Endodermal cell (in vitro differentiated cells): ENCODE measurements around the gene RPS23. TPM values are rescaled to one million over a fixed set of nuclear protein-coding genes. Genes with fewer than 3 reads are reported as not detected.

Experiments
- DNase-seq: peaks from one replicate; pipeline ENCODE4 v3.0.0-alpha.2; 2017
- H3K27ac ChIP-seq: 2 replicates; pipeline ENCODE4 v1.5.1; 2013; ENCODE audit warnings: mild to moderate bottlenecking, low read depth, low read length, moderate library complexity
- H3K27me3 ChIP-seq: 2 replicates; pipeline ENCODE4 v1.6.1; 2013; ENCODE audit warnings: mild to moderate bottlenecking, low read length, moderate library complexity; ENCODE audit not compliant: insufficient read depth, control insufficient read depth, poor library complexity, severe bottlenecking
- H3K36me3 ChIP-seq: 2 replicates; pipeline ENCODE4 v1.7.0; 2013; ENCODE audit warnings: mild to moderate bottlenecking, low read length, moderate library complexity; ENCODE audit not compliant: control insufficient read depth, insufficient read depth
- H3K4me1 ChIP-seq: one replicate; pipeline ENCODE4 v1.7.0; 2013; ENCODE audit warnings: low read length; ENCODE audit not compliant: control insufficient read depth, insufficient read depth
- H3K4me3 ChIP-seq: 2 replicates; pipeline ENCODE4 v1.5.1; 2013; ENCODE audit warnings: mild to moderate bottlenecking, low read length, moderate library complexity
- H3K9ac ChIP-seq: 2 replicates; pipeline ENCODE4 v1.6.1; 2013; ENCODE audit warnings: mild to moderate bottlenecking, low read length, moderate library complexity; ENCODE audit not compliant: poor library complexity, severe bottlenecking; ENCODE audit errors: extremely low read depth
- H3K9me3 ChIP-seq: 2 replicates; pipeline ENCODE4 v1.6.1; 2013; ENCODE audit warnings: mild to moderate bottlenecking, low read length, moderate library complexity; ENCODE audit not compliant: control insufficient read depth
- H3K27ac Mint-ChIP-seq: 2 replicates; pipeline ENCODE4 v1.8.0; 2020; ENCODE audit warnings: mixed read lengths
- H3K27me3 Mint-ChIP-seq: 2 replicates; pipeline ENCODE4 v1.8.0; 2021; ENCODE audit warnings: mild to moderate bottlenecking, mixed read lengths; ENCODE audit not compliant: insufficient read depth
- H3K36me3 Mint-ChIP-seq: 2 replicates; pipeline ENCODE4 v1.8.0; 2020; ENCODE audit warnings: low read depth, mixed read lengths
- H3K4me1 Mint-ChIP-seq: 2 replicates; pipeline ENCODE4 v1.8.0; 2020; ENCODE audit warnings: mixed read lengths
- H3K4me3 Mint-ChIP-seq: 2 replicates; pipeline ENCODE4 v1.8.0; 2020; ENCODE audit warnings: mild to moderate bottlenecking, moderate library complexity, mixed read lengths
- H3K9me3 Mint-ChIP-seq: 2 replicates; pipeline ENCODE4 v1.8.0; 2020; ENCODE audit warnings: mild to moderate bottlenecking, mixed read lengths
- CTCF ChIP-seq: fragments of 200-600 bp; sonication (generic); conservative IDR thresholded peaks from 2 replicates; pipeline ENCODE4 v1.5.0; 2021; ENCODE audit warnings: antibody characterized with exemption, mild to moderate bottlenecking
- WGBS, 2 experiments: methylation state at CpG; one replicate each; pipeline versions ENCODE4 v1.1.5 to v1.1.7; 2013; ENCODE audit warnings: missing lambda C conversion rate in 2 of 2, mixed read lengths in 1 of 2; ENCODE audit not compliant: insufficient coverage in 1 of 2, insufficient read length in 1 of 2; 5-methylcytosine and 5-hydroxymethylcytosine counted together
- total RNA-seq, 2 donors: library from RNA; stranded (reverse); fragmentation: NEBNext Ultra II Directional in 1 of 2; extraction: Animal tissue kit (Norgen Biotek cat#: 25700) in 1 of 2; gene quantifications; 2 replicates in 1 of 2; 3 replicates in 1 of 2; pipeline ENCODE4 v1.2.1, GENCODE V29; 2021

Gene RPS23
- total RNA-seq, 2 donors from 2014 or later: 2,365 to 2,370 TPM

GRCh38 chr5:82295959-82296531 is 17.9 kb upstream of the RPS23 start:
- Histone ChIP-seq H3K36me3 (no peaks in the 10 kb centered on the region), H3K4me3 (no peak overlapping the region), H3K27ac (no peak overlapping the region), H3K4me1 (no peaks in the 10 kb centered on the region), H3K9me3 (no peaks in the 10 kb centered on the region), H3K27me3 (no peaks in the 10 kb centered on the region), H3K9ac (no peak overlapping the region)
- Mint-ChIP-seq H3K4me3 (no peak overlapping the region), H3K4me1 (peaks cover 6% of the 10 kb centered on the region), H3K9me3 (peaks cover 5% of the 10 kb centered on the region), H3K36me3 (no peaks in the 10 kb centered on the region), H3K27ac (no peak overlapping the region), H3K27me3 (peaks cover 7% of the 10 kb centered on the region)
- DNase-seq: no peak
- 79 to 80% methylated on average over 1 to 2 of the region's 2 CpGs for WGBS, 2 experiments
- TF ChIP-seq CTCF: no peak

- H3K4me1 ChIP-seq: no peaks in the 10 kb centered on the region
- Mint-ChIP-seq H3K4me3 (no peak overlapping the region), H3K4me1 (peaks cover 7% of the 10 kb centered on the region), H3K27ac (no peak overlapping the region), H3K27me3 (peaks cover 7% of the 10 kb centered on the region), H3K9me3 (peaks cover 5% of the 10 kb centered on the region), H3K36me3 (no peaks in the 10 kb centered on the region)
- no peak overlapping the region for H3K9ac ChIP-seq
- TF ChIP-seq CTCF: no peak
- H3K27me3 ChIP-seq: no peaks in the 10 kb centered on the region
- no peak overlapping the region for H3K4me3 ChIP-seq
- H3K36me3 ChIP-seq: no peaks in the 10 kb centered on the region
- H3K9me3 ChIP-seq: no peaks in the 10 kb centered on the region
- H3K27ac ChIP-seq: no peak overlapping the region
- no peak for DNase-seq
Measured at GRCh38 chr5:82295144-82295543, 17.0 kb upstream of the RPS23 start.

- TF ChIP-seq CTCF: no peak
- Mint-ChIP-seq H3K36me3 (no peaks in the 10 kb centered on the region), H3K27ac (no peak overlapping the region), H3K4me3 (no peak overlapping the region), H3K9me3 (peaks cover 2% of the 10 kb centered on the region), H3K27me3 (peaks cover 2% of the 10 kb centered on the region), H3K4me1 (peaks cover 12% of the 10 kb centered on the region)
- DNase-seq: no peak
- H3K9ac ChIP-seq: no peak overlapping the region
- no peaks in the 10 kb centered on the region for H3K4me1 ChIP-seq
- H3K9me3 ChIP-seq: no peaks in the 10 kb centered on the region
- H3K27me3 ChIP-seq: no peaks in the 10 kb centered on the region
- no peak overlapping the region for H3K27ac ChIP-seq
- no peak overlapping the region for H3K4me3 ChIP-seq
- H3K36me3 ChIP-seq: no peaks in the 10 kb centered on the region
- WGBS, 2 experiments: 69 to 71% methylated on average over 2 of the region's 2 CpGs
Measured at GRCh38 chr5:82291420-82291819, 13.3 kb upstream of the RPS23 start.
